OCI-LY7 (cell line): ENCODE results near the gene FDXR.

Source experiments
- CTCF ChIP-seq: fragments of 200-600 bp; sonication (generic); conservative IDR thresholded peaks from 2 replicates; pipeline ENCODE4 v1.5.1; 2014; ENCODE audit warnings: mild to moderate bottlenecking, antibody characterized with exemption, low read length, moderate library complexity, mixed read lengths
- EZH2phosphoT487 ChIP-seq: fragments of 200-600 bp; sonication (generic); IDR thresholded peaks from 2 replicates; pipeline ENCODE4 v1.6.1; 2018; ENCODE audit warnings: low read depth, borderline replicate concordance, mild to moderate bottlenecking, mixed run types, antibody characterized with exemption, low read length, moderate library complexity, mixed read lengths

GRCh38 chr17:74874615-74875037 lies 1.8 kb upstream of the FDXR start:
- TF ChIP-seq CTCF, result no peak
- TF ChIP-seq EZH2phosphoT487, result no peak
